T-helper 2 cell treated with Interferon-gamma antibody and Interleukin-4, amounts not matched to agents 5 μg/mL and 100 μg/mL, for 36 hours (primary cell): ENCODE data around the gene ZNF343.
"Not testable (repeated sequence)": the region's sequence is repeated elsewhere in the genome, so short reads cannot be mapped to it uniquely, and the experiment has no call there.

Experiments used
- DNase-seq: peaks from one replicate; pipeline ENCODE4 v3.0.0; 2021; ENCODE audit warnings: low spot score
- H3K27ac Mint-ChIP-seq: one replicate; pipeline ENCODE4 v1.8.0; 2021; ENCODE audit warnings: mild to moderate bottlenecking, mixed read lengths
- H3K27me3 Mint-ChIP-seq: one replicate; pipeline ENCODE4 v1.8.0; 2021; ENCODE audit warnings: low read depth, mixed read lengths
- H3K36me3 Mint-ChIP-seq: one replicate; pipeline ENCODE4 v1.8.0; 2021; ENCODE audit warnings: low read depth, mixed read lengths
- H3K4me1 Mint-ChIP-seq: one replicate; pipeline ENCODE4 v1.8.0; 2021; ENCODE audit warnings: low read depth, mixed read lengths
- H3K4me3 Mint-ChIP-seq: one replicate; pipeline ENCODE4 v1.8.0; 2022; ENCODE audit warnings: mild to moderate bottlenecking, moderate library complexity, mixed read lengths
- H3K9me3 Mint-ChIP-seq: one replicate; pipeline ENCODE4 v1.8.0; 2021; ENCODE audit warnings: mixed read lengths

Gene ZNF343

DNA sequence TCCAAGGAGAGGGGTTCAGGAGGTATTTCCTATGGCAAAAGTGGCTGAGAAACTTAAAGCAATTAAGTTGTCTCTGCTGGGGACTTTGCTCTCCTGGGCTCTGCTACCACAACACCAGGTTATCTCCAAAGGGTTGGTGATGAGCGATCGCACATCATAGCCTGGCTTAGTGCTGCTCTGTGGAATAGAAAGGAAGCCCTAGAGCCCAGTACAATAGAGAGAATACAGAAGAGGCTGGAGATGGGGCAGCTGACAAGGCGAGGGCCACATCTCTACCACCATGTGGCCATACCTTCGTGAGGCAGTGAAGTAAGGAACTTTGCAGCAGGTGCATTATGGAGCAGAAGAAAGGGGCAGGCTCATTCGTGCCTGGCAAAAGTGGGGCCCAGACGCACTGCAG lies 19.0 kb upstream of the ZNF343 start:
- no peak overlapping the region for H3K27ac Mint-ChIP-seq
- H3K9me3 Mint-ChIP-seq: no peaks in the 10 kb centered on the region

GRCh38 chr20:2526218-2526583 lies 17.5 kb upstream of the ZNF343 start:
- H3K9me3 Mint-ChIP-seq, H3K36me3 Mint-ChIP-seq, H3K4me3 Mint-ChIP-seq, DNase-seq, H3K27ac Mint-ChIP-seq, H3K27me3 Mint-ChIP-seq: not testable (repeated sequence)
- peaks cover 18% of the 10 kb centered on the region for H3K4me1 Mint-ChIP-seq

More for the DNA sequence above, 19.0 kb upstream of the ZNF343 start:
- DNase-seq: no peak
- peaks cover 10% of the 10 kb centered on the region for H3K4me1 Mint-ChIP-seq
- H3K27me3 Mint-ChIP-seq: peaks cover 4% of the 10 kb centered on the region
- no peaks in the 10 kb centered on the region for H3K36me3 Mint-ChIP-seq
- H3K4me3 Mint-ChIP-seq: no peak overlapping the region

- Mint-ChIP-seq H3K9me3 (no peaks in the 10 kb centered on the region), H3K27ac (peak overlapping the region; percentile 89), H3K36me3 (no peaks in the 10 kb centered on the region), H3K4me1 (peaks cover 22% of the 10 kb centered on the region), H3K4me3 (peak overlapping the region; percentile 83), H3K27me3 (peaks cover 5% of the 10 kb centered on the region)
- peak; percentile 18 for DNase-seq
These were observed 16.2 kb upstream of the ZNF343 start for GRCh38 chr20:2524709-2525506.

DNA sequence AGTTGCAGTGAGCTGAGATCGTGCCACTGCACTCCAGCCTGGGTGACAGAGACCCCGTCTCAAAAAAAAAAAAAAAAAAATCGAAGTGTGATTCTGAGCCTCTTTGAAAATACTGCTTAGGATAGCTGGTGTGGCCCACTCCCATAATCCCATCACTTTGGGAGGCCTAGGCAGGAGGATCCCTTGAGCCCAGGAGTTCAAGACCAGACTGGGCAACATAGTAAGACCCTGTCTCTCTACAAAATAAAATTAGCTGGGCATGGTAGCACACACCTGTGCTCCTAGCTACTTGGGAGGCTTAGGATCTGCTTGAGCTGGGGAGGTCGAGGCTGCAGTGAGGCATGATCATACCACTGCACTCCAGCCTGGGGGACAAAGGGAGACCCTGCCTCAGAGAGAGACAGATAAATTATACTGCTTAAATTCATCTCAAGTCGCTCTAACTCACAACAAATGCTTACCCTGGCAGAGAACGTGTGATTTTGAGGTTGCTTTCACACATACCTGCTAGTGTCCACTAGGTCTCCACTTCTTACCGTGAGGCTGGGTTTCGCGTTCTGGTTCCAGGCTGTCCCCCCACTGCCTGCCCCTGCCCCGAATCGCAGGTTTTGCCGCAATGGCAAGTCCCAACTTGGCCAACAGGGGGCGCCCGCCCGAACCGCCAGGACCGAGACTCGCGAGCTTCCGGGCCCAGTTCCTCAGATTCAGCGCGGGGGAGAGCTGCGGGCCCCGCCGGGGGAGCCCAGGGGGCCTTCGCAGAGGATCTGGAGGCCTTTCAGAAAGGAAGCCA lies 15.4 kb upstream of the ZNF343 start:
- Mint-ChIP-seq H3K36me3 (no peaks in the 10 kb centered on the region), H3K4me3 (peak overlapping the region; percentile 83), H3K27ac (peak overlapping the region; percentile 89), H3K9me3 (no peaks in the 10 kb centered on the region), H3K27me3 (peaks cover 5% of the 10 kb centered on the region), H3K4me1 (peaks cover 22% of the 10 kb centered on the region)
- peak; percentile 86 for DNase-seq

DNA sequence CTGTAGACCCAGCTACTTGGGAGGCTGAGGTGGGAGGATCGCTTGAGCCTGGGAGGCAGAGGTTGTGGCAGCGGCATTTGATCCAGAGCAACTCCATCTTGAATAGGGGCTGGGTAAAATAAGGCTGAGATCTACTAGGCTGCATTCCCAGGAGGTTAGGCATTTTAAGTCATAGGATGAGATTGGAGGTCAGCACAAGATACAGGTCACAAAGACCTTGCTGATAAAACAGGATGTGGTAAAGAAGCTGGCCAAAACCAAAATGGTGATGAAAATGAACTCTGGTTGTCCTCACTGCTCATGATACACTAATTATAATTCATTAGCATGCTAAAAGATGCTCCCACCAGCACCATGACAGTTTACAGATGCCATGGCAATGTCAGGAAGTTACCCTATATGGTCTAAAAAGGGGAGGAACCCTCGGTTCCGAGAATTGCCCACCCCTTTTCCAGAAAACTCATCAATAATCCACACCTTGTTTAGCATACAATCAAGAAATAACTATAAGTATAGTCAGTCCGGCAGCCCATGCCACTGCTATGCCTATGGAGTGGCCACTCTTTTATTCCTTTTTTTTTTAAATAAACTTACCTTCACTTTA lies 14.2 kb upstream of the ZNF343 start:
- H3K36me3 Mint-ChIP-seq, H3K27ac Mint-ChIP-seq, DNase-seq, H3K27me3 Mint-ChIP-seq, H3K4me3 Mint-ChIP-seq, H3K9me3 Mint-ChIP-seq: not testable (repeated sequence)
- H3K4me1 Mint-ChIP-seq: peaks cover 22% of the 10 kb centered on the region

DNA sequence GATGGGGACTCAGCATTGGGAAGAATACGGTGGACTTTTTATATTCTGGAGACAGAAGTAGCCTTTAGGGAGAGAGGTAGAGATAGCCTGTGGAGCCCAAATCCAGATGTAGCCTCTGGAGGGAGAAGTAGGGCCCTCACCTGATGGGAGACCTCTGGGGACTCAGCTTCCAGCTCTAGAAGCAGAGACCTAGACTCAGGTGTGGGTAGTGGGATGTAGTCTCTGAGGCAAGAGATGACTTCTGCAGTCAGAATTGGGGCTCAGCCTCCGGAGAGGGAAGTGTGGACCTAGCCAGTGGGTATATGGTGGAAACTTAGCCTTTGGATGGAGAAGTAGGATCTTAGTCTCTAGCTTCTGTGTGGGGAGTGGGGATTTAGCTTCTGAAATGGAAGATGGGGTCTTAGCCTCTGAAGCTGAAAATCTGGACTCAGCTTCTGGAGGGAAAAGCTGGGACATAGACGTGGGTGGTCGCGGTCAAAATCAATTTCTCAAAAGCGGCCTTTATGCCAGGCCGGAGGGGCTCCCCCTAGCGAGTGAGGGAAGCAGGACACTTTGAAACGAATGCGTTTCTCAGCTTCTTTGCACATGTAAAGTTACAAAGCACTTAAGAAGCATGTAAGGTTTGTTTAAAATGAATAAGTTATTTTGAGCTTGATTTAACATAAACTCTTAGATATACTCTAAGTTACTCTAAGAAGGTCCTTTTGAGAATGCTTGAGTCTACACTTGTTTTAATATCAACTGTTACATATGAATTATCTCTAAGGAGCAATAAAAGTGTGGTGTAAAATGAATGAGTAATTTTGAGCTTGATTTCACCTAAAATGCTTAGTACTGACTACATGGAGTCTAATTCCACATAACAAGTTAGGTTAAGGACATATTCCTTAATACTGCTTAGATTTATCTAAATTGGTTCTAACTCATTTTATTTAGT lies 12.9 kb upstream of the ZNF343 start:
- no peak overlapping the region for H3K27ac Mint-ChIP-seq
- no peak overlapping the region for H3K4me3 Mint-ChIP-seq
- H3K9me3 Mint-ChIP-seq: no peaks in the 10 kb centered on the region
- no peaks in the 10 kb centered on the region for H3K36me3 Mint-ChIP-seq
- peaks cover 22% of the 10 kb centered on the region for H3K4me1 Mint-ChIP-seq
- peaks cover 5% of the 10 kb centered on the region for H3K27me3 Mint-ChIP-seq
- peak; percentile 42 for DNase-seq

- Mint-ChIP-seq H3K27ac (no peak overlapping the region), H3K4me3 (no peak overlapping the region), H3K4me1 (peaks cover 22% of the 10 kb centered on the region), H3K36me3 (no peaks in the 10 kb centered on the region), H3K9me3 (no peaks in the 10 kb centered on the region), H3K27me3 (peaks cover 5% of the 10 kb centered on the region)
- DNase-seq: no peak
These were observed 11.9 kb upstream of the ZNF343 start for GRCh38 chr20:2520617-2521016.

GRCh38 chr20:2519115-2519809 lies 10.5 kb upstream of the ZNF343 start:
- Mint-ChIP-seq H3K9me3 (no peaks in the 10 kb centered on the region), H3K27ac (no peak overlapping the region), H3K4me3 (no peak overlapping the region), H3K27me3 (peaks cover 8% of the 10 kb centered on the region), H3K4me1 (peaks cover 18% of the 10 kb centered on the region), H3K36me3 (no peaks in the 10 kb centered on the region)
- DNase-seq: no peak

- no peaks in the 10 kb centered on the region for H3K9me3 Mint-ChIP-seq
- H3K27ac Mint-ChIP-seq: no peak overlapping the region
- peaks cover 15% of the 10 kb centered on the region for H3K27me3 Mint-ChIP-seq
- DNase-seq: no peak
- H3K4me3 Mint-ChIP-seq: no peak overlapping the region
- H3K36me3 Mint-ChIP-seq: no peaks in the 10 kb centered on the region
- H3K4me1 Mint-ChIP-seq: peaks cover 14% of the 10 kb centered on the region
These were observed 9.8 kb upstream of the ZNF343 start for GRCh38 chr20:2518558-2518957.

DNA sequence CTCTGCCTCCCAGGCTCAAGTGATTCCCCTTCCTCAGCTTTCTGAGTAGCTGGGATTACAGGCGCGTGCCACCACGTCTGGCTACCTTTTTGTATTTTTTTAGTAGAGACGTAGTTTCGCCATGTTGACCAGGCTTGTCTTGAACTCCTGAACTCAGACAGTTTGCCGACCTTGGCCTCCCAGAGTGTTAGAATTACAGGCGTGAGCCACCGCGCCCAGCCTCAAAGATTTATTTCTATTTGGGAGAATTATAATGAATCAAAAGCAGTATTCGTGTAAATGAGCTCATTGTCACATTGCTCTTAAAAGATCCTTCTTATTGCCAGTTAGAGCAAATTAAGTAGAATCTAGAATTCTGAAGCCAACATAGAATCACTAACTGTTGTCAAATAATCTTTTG lies 9.4 kb upstream of the ZNF343 start:
- H3K4me1 Mint-ChIP-seq: peaks cover 14% of the 10 kb centered on the region
- no peaks in the 10 kb centered on the region for H3K9me3 Mint-ChIP-seq
- H3K27ac Mint-ChIP-seq: no peak overlapping the region
- H3K4me3 Mint-ChIP-seq: no peak overlapping the region
- no peaks in the 10 kb centered on the region for H3K36me3 Mint-ChIP-seq
- H3K27me3 Mint-ChIP-seq: peaks cover 17% of the 10 kb centered on the region
- DNase-seq: no peak

DNA sequence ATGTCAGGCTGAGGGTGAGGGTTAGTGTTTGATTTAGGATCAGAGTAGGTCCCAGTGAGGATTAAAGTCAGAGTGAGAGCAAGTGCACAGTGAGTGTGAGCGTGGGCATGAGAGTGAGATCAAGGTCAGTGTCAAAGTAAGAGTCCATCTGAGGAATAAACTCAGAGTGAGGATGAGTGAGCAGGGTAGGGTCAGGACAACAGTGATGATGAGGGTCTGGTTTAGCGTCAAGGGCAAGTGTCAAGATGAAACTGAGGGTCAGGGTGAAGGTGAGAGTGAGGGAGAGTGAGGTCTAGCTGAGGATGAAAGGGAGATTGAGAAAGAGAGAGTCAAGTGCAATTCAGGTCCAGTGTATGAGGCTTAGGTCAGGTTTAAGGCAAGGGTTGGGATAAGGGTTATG lies 7.7 kb upstream of the ZNF343 start:
- H3K27me3 Mint-ChIP-seq: peaks cover 22% of the 10 kb centered on the region
- H3K36me3 Mint-ChIP-seq: no peaks in the 10 kb centered on the region
- no peak overlapping the region for H3K4me3 Mint-ChIP-seq
- H3K9me3 Mint-ChIP-seq: no peaks in the 10 kb centered on the region
- DNase-seq: no peak
- H3K27ac Mint-ChIP-seq: no peak overlapping the region
- H3K4me1 Mint-ChIP-seq: peaks cover 5% of the 10 kb centered on the region

DNA sequence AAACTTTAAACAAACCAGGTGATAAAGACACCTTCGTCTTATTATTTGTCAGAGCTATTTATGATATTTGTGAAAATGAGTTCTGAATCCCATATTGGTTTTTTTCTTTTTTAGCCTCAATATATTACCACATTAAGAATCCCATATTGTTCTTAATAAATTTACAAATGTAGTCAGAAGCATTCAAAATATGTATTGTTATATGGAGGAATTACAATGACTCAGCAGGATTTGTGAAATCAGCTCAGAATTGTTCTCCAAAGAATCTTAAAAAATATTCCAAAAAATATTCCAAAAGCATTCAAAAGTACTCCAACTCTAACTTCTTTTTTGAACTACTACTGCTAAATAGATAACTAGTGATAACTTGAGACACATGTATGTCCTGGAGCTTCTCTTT lies 6.5 kb upstream of the ZNF343 start:
- H3K36me3 Mint-ChIP-seq: no peaks in the 10 kb centered on the region
- no peak for DNase-seq
- H3K4me1 Mint-ChIP-seq: no peaks in the 10 kb centered on the region
- H3K27me3 Mint-ChIP-seq: peaks cover 27% of the 10 kb centered on the region
- no peak overlapping the region for H3K27ac Mint-ChIP-seq
- H3K4me3 Mint-ChIP-seq: no peak overlapping the region
- H3K9me3 Mint-ChIP-seq: no peaks in the 10 kb centered on the region

DNA sequence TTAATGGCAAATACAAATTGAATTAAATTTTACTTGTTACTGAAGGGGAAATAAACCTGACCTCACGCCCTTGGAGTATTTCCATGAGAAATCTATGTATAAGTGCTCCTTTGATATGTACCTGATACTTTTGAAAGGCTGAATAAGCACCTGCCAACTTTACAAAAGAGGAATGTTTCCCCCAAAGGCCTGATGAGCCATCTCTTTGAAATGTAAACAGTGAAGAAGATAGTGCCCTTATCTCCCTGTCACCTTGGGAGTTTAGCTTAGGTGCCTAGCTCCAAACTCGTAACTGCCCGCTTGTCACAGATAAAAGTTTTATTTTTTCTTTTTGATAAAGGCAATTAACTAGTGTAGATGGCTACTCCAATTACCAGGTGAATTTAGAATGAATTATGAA lies 1.1 kb upstream of the ZNF343 start:
- Mint-ChIP-seq H3K27ac (no peak overlapping the region), H3K4me3 (peak overlapping the region; percentile 9), H3K36me3 (peaks cover 11% of the 10 kb centered on the region), H3K4me1 (peaks cover 12% of the 10 kb centered on the region), H3K9me3 (no peaks in the 10 kb centered on the region), H3K27me3 (peaks cover 26% of the 10 kb centered on the region)
- DNase-seq: no peak
